HG03575 (cell line): ENCODE data around the gene FAM20A.
"Not testable (repeated sequence)": the region's sequence is repeated elsewhere in the genome, so short reads cannot be mapped to it uniquely, and the experiment has no call there.

Source experiments
- ATAC-seq: cut with Tn5 transposase; IDR thresholded peaks from one replicate; pipeline ENCODE4 v1.9.1; 2021; ENCODE audit not compliant: unreplicated experiment, insufficient number of reproducible peaks, low FRiP score; ENCODE audit errors: extremely low read depth

The FAM20A gene

DNA sequence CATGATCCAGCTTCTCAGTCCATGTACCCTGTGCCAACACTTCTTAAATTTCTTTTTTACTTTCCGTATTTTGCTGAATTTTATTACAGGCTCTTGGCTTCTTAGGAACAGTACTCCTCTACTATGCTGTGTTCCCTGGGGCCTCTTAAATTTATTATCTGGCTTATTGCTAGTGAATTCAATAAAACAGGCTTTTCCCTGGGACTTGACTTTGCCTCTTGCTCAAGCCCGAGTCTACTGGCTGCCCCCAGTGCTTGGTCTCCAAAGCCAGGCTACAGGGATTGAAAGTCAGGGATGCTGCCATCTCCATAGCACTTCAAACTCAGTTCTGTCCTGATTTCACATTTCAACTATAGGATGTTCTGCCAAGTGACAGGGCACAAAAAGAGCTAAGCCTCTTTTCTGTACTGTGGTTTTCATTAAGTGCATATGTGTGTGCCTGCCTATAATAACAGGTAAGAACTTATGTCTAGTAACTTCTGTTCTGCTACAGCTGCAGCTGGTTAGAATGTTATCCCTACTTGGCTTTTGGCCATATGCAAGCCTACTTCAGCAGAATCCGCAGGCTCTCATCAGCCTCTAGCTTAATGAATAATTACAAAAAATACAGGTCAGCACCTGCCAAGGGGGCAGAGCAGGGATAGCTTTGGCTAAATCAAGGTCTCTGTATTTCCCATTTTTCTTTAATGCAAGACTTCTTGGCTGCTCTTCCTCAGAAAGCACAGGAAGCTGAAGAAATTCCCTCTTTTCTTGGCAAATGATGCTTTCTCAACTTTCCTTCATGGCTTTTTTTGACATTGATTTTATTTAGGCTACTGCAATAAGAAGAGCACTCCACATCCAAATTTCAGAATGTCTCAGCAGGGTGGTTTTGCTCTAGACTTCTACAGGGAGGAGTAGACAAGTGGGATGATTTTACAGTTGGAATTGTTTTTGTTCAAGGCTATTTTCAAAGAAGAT lies 8.2 kb downstream of the FAM20A start:
- no peak for ATAC-seq

GRCh38 chr17:68592009-68592408 lies 9.2 kb downstream of the FAM20A start:
- ATAC-seq: no peak

- ATAC-seq: no peak
Observed at GRCh38 chr17:68591583-68591982, 9.6 kb downstream of the FAM20A start.

GRCh38 chr17:68589086-68589485 lies 12.1 kb downstream of the FAM20A start:
- no peak for ATAC-seq

GRCh38 chr17:68588362-68588761 lies 12.8 kb downstream of the FAM20A start:
- no peak for ATAC-seq

- ATAC-seq: no peak
Observed at GRCh38 chr17:68587847-68588246, 13.3 kb downstream of the FAM20A start.

DNA sequence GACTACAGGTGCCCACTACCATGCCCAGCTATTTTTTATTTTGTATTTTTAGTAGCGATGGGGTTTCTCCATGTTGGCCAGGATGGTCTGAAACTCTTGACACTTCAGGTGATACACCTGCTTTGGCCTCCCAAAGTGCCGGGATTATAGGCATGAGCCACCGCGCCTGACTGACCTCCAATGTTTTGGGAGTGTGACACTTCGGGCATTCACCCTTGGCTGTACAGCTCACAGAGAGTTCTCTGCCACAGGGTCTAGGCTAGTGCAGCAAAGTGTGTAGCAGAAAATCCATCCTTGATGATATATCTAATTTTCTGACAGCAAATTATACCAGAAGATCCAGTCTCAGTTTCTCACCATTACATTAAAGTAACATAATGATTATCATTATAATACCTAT lies 14.1 kb downstream of the FAM20A start:
- no peak for ATAC-seq

GRCh38 chr17:68585643-68586042 lies 15.5 kb downstream of the FAM20A start:
- no peak for ATAC-seq

- ATAC-seq: no peak
Observed at GRCh38 chr17:68584581-68585303, 16.4 kb downstream of the FAM20A start.

- ATAC-seq: not testable (repeated sequence)
Observed at GRCh38 chr17:68582867-68583266, 18.3 kb downstream of the FAM20A start.

DNA sequence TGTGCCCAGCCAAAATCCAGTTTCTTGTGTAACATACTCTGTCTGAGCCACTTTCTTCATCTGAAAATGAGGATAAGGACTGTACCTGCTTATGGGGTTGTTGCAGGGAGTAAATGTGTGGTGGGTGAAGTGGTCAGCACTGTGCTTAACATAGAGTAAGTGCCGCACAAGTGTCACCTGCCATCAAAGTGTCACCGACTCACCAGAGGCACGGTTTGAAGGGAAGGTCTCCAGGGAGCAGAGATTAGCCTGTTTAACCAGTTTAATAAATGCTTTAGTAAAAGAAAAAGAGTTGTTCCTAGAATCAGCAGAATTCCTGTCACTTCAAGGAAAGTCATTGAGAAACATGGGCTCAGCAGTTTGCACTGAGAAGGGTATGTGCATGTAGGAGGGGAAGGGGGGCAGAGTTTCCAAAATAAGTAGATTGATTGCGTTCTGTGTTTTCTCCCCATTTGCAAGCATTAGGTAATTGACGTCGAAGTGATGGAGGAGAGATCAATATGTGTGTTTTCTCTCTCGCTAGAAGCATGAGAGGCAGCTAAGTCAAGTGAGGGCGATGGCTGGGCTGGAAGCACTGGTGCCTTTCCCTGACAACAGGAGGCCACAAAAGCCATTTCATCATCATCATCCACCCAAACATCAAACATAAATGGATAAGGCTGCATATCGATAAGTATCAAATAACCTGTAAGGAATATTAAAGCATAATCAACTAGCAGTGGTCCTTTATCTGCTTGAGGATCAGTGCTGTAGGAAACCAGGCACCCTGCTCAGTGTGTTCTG lies 19.1 kb downstream of the FAM20A start:
- ATAC-seq: no peak

GRCh38 chr17:68580236-68580770 lies 20.9 kb downstream of the FAM20A start:
- ATAC-seq: no peak

DNA sequence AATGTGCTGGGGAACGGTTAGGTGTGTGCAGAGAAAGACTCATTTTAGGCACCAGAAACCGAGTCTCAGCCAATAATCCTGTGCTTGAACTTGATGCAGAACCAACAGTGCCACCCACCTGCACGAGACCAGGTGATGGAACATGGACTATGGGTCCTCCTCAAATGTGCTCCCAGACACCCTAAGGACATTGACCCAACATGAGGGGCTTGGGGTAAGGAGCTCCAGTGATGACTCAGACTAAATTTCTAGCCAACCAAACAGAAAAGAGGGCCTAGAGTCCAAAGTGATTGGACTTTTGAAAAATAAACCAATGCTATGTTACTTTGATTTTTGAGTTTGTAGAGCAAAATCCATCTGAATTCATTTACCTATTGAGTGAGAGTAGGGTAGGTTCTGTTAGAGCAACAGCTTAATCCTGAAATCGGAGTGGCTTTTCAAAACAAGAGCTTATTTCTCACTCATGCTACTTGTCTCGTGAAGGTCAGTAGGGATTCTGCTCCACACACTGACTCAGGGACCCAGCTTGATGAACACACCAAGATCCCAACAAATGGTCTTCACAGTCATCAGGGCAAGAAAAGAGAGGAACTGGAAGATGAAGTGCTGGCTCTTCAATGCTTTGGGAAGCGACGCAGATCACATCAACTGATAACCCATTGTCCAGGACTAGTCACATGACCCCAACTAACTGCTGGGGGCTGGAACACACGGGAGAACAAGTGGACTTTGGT lies 21.8 kb downstream of the FAM20A start:
- no peak for ATAC-seq

- ATAC-seq: no peak
Observed at GRCh38 chr17:68578236-68578635, 22.9 kb downstream of the FAM20A start.

DNA sequence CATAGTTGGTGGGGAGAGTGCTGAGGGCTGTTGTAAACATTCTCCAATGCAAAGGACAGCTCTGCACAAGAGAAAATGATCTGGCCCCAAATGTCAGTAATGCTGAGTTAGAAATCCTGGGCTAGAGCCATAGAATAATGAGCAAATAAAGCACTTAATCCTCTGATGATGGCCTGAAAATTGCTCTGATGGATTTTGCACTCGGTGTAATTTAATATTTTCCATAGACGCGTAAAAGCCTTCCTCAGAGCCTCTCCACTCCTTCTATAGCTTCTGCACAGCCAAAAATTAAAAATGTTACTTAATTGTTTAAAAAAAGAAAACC lies 23.7 kb downstream of the FAM20A start:
- ATAC-seq: no peak

DNA sequence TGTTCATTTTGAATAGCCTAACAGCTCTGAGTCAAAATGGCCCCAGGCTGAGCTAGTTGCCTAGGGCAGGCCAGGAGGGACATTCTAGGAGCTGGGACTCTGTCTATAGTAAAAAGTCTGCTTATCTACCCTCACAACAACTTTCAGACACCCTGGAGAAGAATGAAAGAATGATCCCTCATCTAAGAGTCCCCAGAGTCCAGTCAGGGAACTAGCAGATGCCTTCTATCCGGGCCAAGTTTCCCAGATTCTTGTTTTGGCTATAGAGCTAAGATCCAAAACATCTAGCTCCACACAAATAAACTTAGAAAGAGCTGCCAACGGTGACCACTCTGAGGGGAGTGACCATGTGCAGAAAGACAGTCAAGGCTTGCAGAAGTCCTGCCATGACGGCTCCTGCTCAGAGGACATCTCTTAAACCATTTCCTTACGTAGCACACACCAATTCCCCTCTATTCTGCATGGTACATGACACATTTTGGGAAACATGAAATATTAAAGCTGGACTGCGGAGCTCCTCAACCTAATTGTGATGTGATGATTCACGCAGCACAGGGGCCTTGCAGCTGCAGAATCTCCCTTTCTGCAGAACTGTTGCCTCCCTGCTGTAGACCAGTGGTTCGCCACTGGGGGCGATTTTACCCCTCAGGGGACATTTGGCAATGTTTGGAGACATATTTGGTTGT lies 24.2 kb downstream of the FAM20A start:
- ATAC-seq: no peak

DNA sequence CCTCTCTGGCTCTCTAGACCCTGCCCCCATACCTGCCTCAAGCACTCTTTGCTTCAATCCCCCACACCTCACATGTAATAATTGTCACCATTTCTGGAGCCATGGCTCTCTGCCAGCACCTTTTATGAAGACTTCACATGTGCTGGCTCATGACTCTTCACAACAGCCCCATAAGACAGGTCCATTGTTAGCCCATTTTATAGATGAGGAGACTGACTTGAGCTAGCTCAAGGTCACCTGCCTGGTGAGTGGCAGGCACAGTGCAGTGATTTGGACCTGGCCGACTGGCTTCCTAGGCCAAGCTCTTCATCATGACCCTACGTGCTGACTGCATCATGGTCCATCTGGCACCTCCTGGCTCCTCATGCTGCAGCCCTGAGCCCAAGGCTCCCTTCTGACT lies 25.0 kb downstream of the FAM20A start:
- no peak for ATAC-seq

GRCh38 chr17:68573338-68573737 lies 27.8 kb downstream of the FAM20A start:
- no peak for ATAC-seq
